PC-3 (cell line): ENCODE measurements around the gene RBM20.

Experiments
- CTCF ChIP-seq: fragments of 300-600 bp; sonication (generic); conservative IDR thresholded peaks from 2 replicates; pipeline ENCODE4 v1.5.1; 2017; ENCODE audit warnings: antibody characterized with exemption, low read depth, mild to moderate bottlenecking, low read length
- EZH2 ChIP-seq: fragments of 300-600 bp; sonication (generic); IDR thresholded peaks from one replicate; pipeline ENCODE4 v1.6.1; 2017; ENCODE audit warnings: antibody characterized with exemption, mild to moderate bottlenecking, low read length; ENCODE audit not compliant: unreplicated experiment

GRCh38 chr10:110643035-110643652, 992 bp upstream of the RBM20 start:
- TF ChIP-seq CTCF (no peak), EZH2 (no peak)
